ENCODE measurements around the gene MNS1. TPM values are rescaled to one million over a fixed set of nuclear protein-coding genes. Genes with fewer than 3 reads are reported as not detected.

The MNS1 gene
- total RNA-seq, 4 donors from 2014 or later, result 0.38 to 1.8 (median 0.84) TPM

DNA sequence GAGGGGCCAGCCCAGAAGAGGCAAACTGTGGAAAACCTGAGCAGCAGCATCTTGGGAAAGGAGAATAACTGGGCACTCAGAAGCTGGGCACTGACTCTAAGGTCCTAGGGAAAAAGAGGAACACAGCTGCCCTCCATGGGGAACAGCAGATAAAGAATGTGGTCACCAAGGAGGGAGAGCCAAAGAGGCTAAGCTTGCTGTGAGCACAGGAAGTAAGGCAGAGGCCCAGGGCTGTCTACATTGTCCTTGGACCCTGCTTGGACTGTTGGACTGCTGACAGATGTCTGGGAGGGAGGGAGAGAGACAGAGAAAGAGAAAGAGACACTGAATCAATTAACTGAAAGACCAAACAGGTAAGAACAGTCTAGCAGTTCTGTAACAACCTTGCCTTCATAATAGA lies 4.5 kb upstream of the MNS1 start:
- TF ChIP-seq, protein P1, sequence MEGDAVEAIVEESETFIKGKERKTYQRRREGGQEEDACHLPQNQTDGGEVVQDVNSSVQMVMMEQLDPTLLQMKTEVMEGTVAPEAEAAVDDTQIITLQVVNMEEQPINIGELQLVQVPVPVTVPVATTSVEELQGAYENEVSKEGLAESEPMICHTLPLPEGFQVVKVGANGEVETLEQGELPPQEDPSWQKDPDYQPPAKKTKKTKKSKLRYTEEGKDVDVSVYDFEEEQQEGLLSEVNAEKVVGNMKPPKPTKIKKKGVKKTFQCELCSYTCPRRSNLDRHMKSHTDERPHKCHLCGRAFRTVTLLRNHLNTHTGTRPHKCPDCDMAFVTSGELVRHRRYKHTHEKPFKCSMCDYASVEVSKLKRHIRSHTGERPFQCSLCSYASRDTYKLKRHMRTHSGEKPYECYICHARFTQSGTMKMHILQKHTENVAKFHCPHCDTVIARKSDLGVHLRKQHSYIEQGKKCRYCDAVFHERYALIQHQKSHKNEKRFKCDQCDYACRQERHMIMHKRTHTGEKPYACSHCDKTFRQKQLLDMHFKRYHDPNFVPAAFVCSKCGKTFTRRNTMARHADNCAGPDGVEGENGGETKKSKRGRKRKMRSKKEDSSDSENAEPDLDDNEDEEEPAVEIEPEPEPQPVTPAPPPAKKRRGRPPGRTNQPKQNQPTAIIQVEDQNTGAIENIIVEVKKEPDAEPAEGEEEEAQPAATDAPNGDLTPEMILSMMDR (IDR thresholded peaks at IDR 0.05; ENCODE audit: low read depth), result no peak

GRCh38 chr15:56468401-56468800 lies 3.5 kb upstream of the MNS1 start:
- TF ChIP-seq, protein P1 (IDR thresholded peaks at IDR 0.05; ENCODE audit: low read depth), result no peak

DNA sequence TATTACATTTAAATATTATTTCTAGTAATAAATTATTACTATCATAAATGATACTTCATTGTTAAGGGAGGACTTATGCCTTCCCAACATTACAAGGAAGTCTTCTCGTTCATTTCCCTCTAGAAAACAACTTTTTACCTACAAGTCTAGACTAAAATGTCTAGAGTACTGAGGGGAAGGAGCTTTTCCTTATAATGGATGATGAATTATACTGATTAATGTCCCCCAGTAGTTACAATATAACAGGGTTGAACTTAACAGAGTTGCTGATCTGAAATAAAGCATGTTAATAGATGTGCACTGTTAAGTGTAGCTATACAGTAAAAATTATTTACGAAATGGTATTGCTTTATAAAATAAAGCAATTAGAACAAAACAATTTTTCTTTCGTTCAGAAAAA lies 2.7 kb upstream of the MNS1 start:
- TF ChIP-seq, protein P1 (IDR thresholded peaks at IDR 0.05; ENCODE audit: low read depth), result no peak

- TF ChIP-seq, protein P1 (IDR thresholded peaks at IDR 0.05; ENCODE audit: low read depth), result no peak
Observed at GRCh38 chr15:56460947-56461346, 4.0 kb downstream of the MNS1 start.

- TF ChIP-seq, protein P1 (IDR thresholded peaks at IDR 0.05; ENCODE audit: low read depth), result no peak
Observed at GRCh38 chr15:56460071-56460470, 4.9 kb downstream of the MNS1 start.

DNA sequence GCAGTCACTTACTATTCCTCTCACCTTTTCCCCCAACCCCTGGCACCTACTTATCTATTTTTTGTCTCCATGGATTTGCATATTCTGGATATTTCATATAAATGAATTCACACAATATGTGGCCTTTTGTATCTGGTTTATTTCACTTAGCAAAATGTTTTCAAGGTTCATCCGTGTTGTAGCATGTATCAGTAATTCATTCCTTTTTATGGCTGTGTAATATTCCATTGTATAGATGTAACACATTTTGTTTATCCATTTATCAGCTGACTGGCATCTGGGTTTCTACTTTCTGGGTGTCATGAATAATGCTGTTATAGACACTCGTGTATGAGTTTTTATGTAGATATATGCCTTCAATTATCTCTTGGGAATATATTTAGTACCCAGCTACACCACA lies 5.8 kb downstream of the MNS1 start:
- TF ChIP-seq, protein P1 (IDR thresholded peaks at IDR 0.05; ENCODE audit: low read depth), result no peak

DNA sequence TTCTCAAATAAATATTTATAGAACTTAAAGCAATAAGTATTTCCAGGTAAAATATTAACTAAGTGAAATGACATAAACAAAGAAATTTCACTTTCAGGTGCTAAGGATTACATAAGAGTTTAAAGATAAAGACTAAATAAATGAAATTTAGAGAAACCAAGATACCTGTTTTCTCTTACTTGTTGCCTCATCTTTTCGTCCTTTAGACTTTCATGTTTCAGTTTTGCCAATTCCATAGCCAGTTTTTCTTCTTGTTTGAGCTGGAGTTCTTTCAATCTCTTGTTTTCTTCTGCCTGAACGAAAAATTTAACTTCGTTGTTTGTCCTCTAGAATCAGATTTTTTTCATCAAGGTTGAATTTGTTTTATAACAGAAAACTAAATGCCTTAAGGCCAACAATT lies 8.7 kb downstream of the MNS1 start:
- TF ChIP-seq, protein P1 (IDR thresholded peaks at IDR 0.05; ENCODE audit: low read depth), result no peak
